ENCODE results near the gene DUSP7.

Gene DUSP7

GRCh38 chr3:52056521-52056967, at the start of gene DUSP7:
DUSP7 (minus strand) TSS chr3:52056571; CDS start chr3:52056366, 205 bp downstream.
- ATAC-seq (peak; percentile 25), DNase-seq (peak; percentile 81)

GRCh38 chr3:52104684-52105640, 48.6 kb upstream of the DUSP7 start:
- ATAC-seq (no peak), DNase-seq (no peak)

- DNase-seq (no peak), ATAC-seq (no peak)
Measured at GRCh38 chr3:52102934-52103333, 46.6 kb upstream of the DUSP7 start.

- ATAC-seq, result no peak
- no peak for DNase-seq
Measured at GRCh38 chr3:52099001-52099401, 42.6 kb upstream of the DUSP7 start.

- DNase-seq, result no peak
- no peak for ATAC-seq
Measured at GRCh38 chr3:52097851-52098507, 41.6 kb upstream of the DUSP7 start.

- ATAC-seq (no peak), DNase-seq (no peak)
Measured at GRCh38 chr3:52095990-52096775, 39.8 kb upstream of the DUSP7 start.

GRCh38 chr3:52094571-52095485, 38.5 kb upstream of the DUSP7 start:
- ATAC-seq, result no peak

GRCh38 chr3:52093756-52094545, 37.6 kb upstream of the DUSP7 start:
- no peak for ATAC-seq
- DNase-seq, result no peak

More at GRCh38 chr3:52094571-52095485, 38.5 kb upstream of the DUSP7 start:
- no peak for DNase-seq

GRCh38 chr3:52092891-52093290, 36.5 kb upstream of the DUSP7 start:
- ATAC-seq, result no peak
- no peak for DNase-seq

GRCh38 chr3:52092271-52092660, 35.9 kb upstream of the DUSP7 start:
- DNase-seq (no peak), ATAC-seq (no peak)

GRCh38 chr3:52091586-52092270, 35.4 kb upstream of the DUSP7 start:
- ATAC-seq (no peak), DNase-seq (no peak)

GRCh38 chr3:52090933-52091468, 34.6 kb upstream of the DUSP7 start:
- DNase-seq (no peak), ATAC-seq (no peak)

- DNase-seq (no peak), ATAC-seq (no peak)
Measured at GRCh38 chr3:52090131-52090932, 34.0 kb upstream of the DUSP7 start.

- ATAC-seq, result no peak
- DNase-seq, result no peak
Measured at GRCh38 chr3:52089691-52090090, 33.3 kb upstream of the DUSP7 start.

GRCh38 chr3:52088445-52089367, 32.3 kb upstream of the DUSP7 start:
- DNase-seq (no peak), ATAC-seq (no peak)

GRCh38 chr3:52087731-52088130, 31.4 kb upstream of the DUSP7 start:
- ATAC-seq, result no peak
- no peak for DNase-seq

GRCh38 chr3:52086976-52087663, 30.7 kb upstream of the DUSP7 start:
- DNase-seq (peak; percentile 27), ATAC-seq (peak; percentile 4)
